ENCODE measurements around the gene ADGRD1. TPM values are rescaled to one million over a fixed set of nuclear protein-coding genes. Genes with fewer than 3 reads are reported as not detected.
"Not testable (repeated sequence)": the region's sequence is repeated elsewhere in the genome, so short reads cannot be mapped to it uniquely, and the experiment has no call there.

The ADGRD1 gene
- total RNA-seq (ENCODE audit: low replicate concordance), result 2.6 and 11.0 TPM in 2 replicates
- long read RNA-seq, partial matches to known transcripts, result 0 of 1 reads
- long read RNA-seq, other reads (novel, unspliced or antisense), result 1 of 1 reads

GRCh38 chr12:130953771-130954543 is at the start of gene ADGRD1:
ADGRD1 (plus strand) TSS chr12:130953907; CDS start chr12:130954466, 559 bp downstream.
- no peak for DNase-seq (ENCODE audit: extremely low spot score, unreplicated experiment)
- Mint-ChIP-seq H3K27me3 (peaks cover 21% of the 10 kb centered on the region), H3K4me1 (ENCODE audit: unreplicated experiment) (peaks cover 31% of the 10 kb centered on the region), H3K9me3 (no peaks in the 10 kb centered on the region), H3K27ac (peak within 1 kb of the TSS; percentile 15), H3K36me3 (no peaks in the 10 kb centered on the region), H3K4me3 (peak within 1 kb of the TSS; percentile 67)
- TF ChIP-seq CTCF (conservative IDR thresholded peaks at IDR 0.05), result no peak

- peaks cover 3% of the 10 kb centered on the region for H3K27me3 Mint-ChIP-seq
- no peak overlapping the region for H3K27ac Mint-ChIP-seq
- no peaks in the 10 kb centered on the region for H3K36me3 Mint-ChIP-seq
- TF ChIP-seq CTCF (conservative IDR thresholded peaks at IDR 0.05), result no peak
- DNase-seq (ENCODE audit: extremely low spot score, unreplicated experiment), result peak; percentile 3
- H3K4me3 Mint-ChIP-seq, result no peak overlapping the region
- no peaks in the 10 kb centered on the region for H3K4me1 Mint-ChIP-seq (ENCODE audit: unreplicated experiment)
- H3K9me3 Mint-ChIP-seq, result peaks cover 4% of the 10 kb centered on the region
Observed at GRCh38 chr12:130904064-130904463, 49.6 kb upstream of the ADGRD1 start.

GRCh38 chr12:130904936-130905455 is 48.7 kb upstream of the ADGRD1 start:
- not testable (repeated sequence) for H3K4me1 Mint-ChIP-seq (ENCODE audit: unreplicated experiment); H3K27me3 Mint-ChIP-seq; H3K36me3 Mint-ChIP-seq; H3K27ac Mint-ChIP-seq; H3K4me3 Mint-ChIP-seq; H3K9me3 Mint-ChIP-seq
- peak; percentile 8 for DNase-seq (ENCODE audit: extremely low spot score, unreplicated experiment)

GRCh38 chr12:130909111-130909510 is 44.6 kb upstream of the ADGRD1 start:
- Mint-ChIP-seq H3K9me3 (peaks cover 11% of the 10 kb centered on the region), H3K27ac (no peak overlapping the region), H3K4me1 (ENCODE audit: unreplicated experiment) (no peaks in the 10 kb centered on the region), H3K27me3 (no peaks in the 10 kb centered on the region), H3K4me3 (no peak overlapping the region), H3K36me3 (no peaks in the 10 kb centered on the region)
- DNase-seq (ENCODE audit: extremely low spot score, unreplicated experiment), result peak; percentile 13
- no peak for TF ChIP-seq CTCF (conservative IDR thresholded peaks at IDR 0.05)

GRCh38 chr12:130911193-130911592 is 42.5 kb upstream of the ADGRD1 start:
- peaks cover 11% of the 10 kb centered on the region for H3K9me3 Mint-ChIP-seq
- H3K4me1 Mint-ChIP-seq (ENCODE audit: unreplicated experiment), result peaks cover 3% of the 10 kb centered on the region
- no peak overlapping the region for H3K27ac Mint-ChIP-seq
- H3K36me3 Mint-ChIP-seq, result no peaks in the 10 kb centered on the region
- H3K4me3 Mint-ChIP-seq, result no peak overlapping the region
- DNase-seq (ENCODE audit: extremely low spot score, unreplicated experiment), result no peak
- no peak for TF ChIP-seq CTCF (conservative IDR thresholded peaks at IDR 0.05)
- H3K27me3 Mint-ChIP-seq, result peaks cover 9% of the 10 kb centered on the region

- no peak for TF ChIP-seq CTCF (conservative IDR thresholded peaks at IDR 0.05)
- Mint-ChIP-seq H3K27ac (no peak overlapping the region), H3K9me3 (peaks cover 11% of the 10 kb centered on the region), H3K36me3 (no peaks in the 10 kb centered on the region), H3K4me3 (no peak overlapping the region), H3K27me3 (peaks cover 15% of the 10 kb centered on the region), H3K4me1 (ENCODE audit: unreplicated experiment) (peaks cover 11% of the 10 kb centered on the region)
- no peak for DNase-seq (ENCODE audit: extremely low spot score, unreplicated experiment)
Observed at GRCh38 chr12:130911933-130912332, 41.8 kb upstream of the ADGRD1 start.
